ENCODE results near the gene BTBD9. TPM values are rescaled to one million over a fixed set of nuclear protein-coding genes. Genes with fewer than 3 reads are reported as not detected.

The BTBD9 gene
- total and polyA plus RNA-seq, 2 donors (not counting 1 experiment from before 2014, with no cell fraction given) = 4.1 to 48.9 TPM

GRCh38 chr6:38378801-38379200 is 260.9 kb downstream of the BTBD9 start:
- H3K4me1 ChIP-seq (ENCODE audit: control insufficient read depth in 2 of 2, insufficient read depth in 2 of 2, low read length in 2 of 2) = no peaks in the 10 kb centered on the region

GRCh38 chr6:38375937-38376336 is 263.8 kb downstream of the BTBD9 start:
- ChIA-PET CTCF (no interaction called here), POLR2A (no interaction called here)
- Histone ChIP-seq H4K20me1 (ENCODE audit: control insufficient read depth, insufficient read depth, low read length, poor library complexity, severe bottlenecking) (no peaks in the 10 kb centered on the region), H3K4me3 (ENCODE audit: control extremely low read depth in 1 of 5, extremely low read depth in 1 of 5, insufficient read depth in 1 of 5, low read depth in 2 of 5, low read length in 4 of 5) (no peak overlapping the region), H3K4me1 (ENCODE audit: control insufficient read depth in 2 of 2, insufficient read depth in 2 of 2, low read length in 2 of 2) (no peaks in the 10 kb centered on the region), H3K27ac (ENCODE audit: low read length in 2 of 2) (no peak overlapping the region), H3K79me2 (ENCODE audit: control insufficient read depth, insufficient read depth, low read length) (no peaks in the 10 kb centered on the region), H3K9ac (ENCODE audit: low read length) (no peak overlapping the region), H3K9me3 (ENCODE audit: control extremely low read depth in 1 of 3, control insufficient read depth in 2 of 3, insufficient read depth in 1 of 3, low read length in 2 of 3) (no peaks in the 10 kb centered on the region), H3K36me3 (replicated peaks in 1 of 2; ENCODE audit: control extremely low read depth in 1 of 2, control insufficient read depth in 1 of 2, extremely low read depth in 1 of 2, insufficient read depth in 2 of 2, low read length in 1 of 2) (no peaks in the 10 kb centered on the region), H3K27me3 (replicated peaks in 1 of 4; ENCODE audit: control extremely low read depth in 1 of 4, control insufficient read depth in 3 of 4, insufficient read depth in 4 of 4, low read length in 3 of 4) (no peaks in the 10 kb centered on the region), H2AFZ (ENCODE audit: insufficient read depth, low read depth, low read length, poor library complexity, severe bottlenecking) (no peak overlapping the region), H3K4me2 (replicated peaks; ENCODE audit: low read depth, low read length, poor library complexity, severe bottlenecking) (no peak overlapping the region)
- Mint-ChIP-seq H3K27me3 (no peaks in the 10 kb centered on the region), H3K4me3 (no peak overlapping the region), H3K27ac (no peak overlapping the region), H3K4me1 (no peaks in the 10 kb centered on the region), H3K9me3 (ENCODE audit: insufficient read depth) (no peaks in the 10 kb centered on the region)
- TF ChIP-seq EZH2 (IDR thresholded peaks at IDR 0.05; ENCODE audit: borderline replicate concordance, insufficient read depth, low read depth, low read length, poor library complexity, severe bottlenecking) = no peak
- TF ChIP-seq, protein P1, sequence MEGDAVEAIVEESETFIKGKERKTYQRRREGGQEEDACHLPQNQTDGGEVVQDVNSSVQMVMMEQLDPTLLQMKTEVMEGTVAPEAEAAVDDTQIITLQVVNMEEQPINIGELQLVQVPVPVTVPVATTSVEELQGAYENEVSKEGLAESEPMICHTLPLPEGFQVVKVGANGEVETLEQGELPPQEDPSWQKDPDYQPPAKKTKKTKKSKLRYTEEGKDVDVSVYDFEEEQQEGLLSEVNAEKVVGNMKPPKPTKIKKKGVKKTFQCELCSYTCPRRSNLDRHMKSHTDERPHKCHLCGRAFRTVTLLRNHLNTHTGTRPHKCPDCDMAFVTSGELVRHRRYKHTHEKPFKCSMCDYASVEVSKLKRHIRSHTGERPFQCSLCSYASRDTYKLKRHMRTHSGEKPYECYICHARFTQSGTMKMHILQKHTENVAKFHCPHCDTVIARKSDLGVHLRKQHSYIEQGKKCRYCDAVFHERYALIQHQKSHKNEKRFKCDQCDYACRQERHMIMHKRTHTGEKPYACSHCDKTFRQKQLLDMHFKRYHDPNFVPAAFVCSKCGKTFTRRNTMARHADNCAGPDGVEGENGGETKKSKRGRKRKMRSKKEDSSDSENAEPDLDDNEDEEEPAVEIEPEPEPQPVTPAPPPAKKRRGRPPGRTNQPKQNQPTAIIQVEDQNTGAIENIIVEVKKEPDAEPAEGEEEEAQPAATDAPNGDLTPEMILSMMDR (IDR thresholded peaks at IDR 0.05) = no peak
- no peak for ATAC-seq (ENCODE audit: low read depth)
- intact Hi-C loops (cut with micrococcal nuclease) = no loop called here
- no CpG with 5 or more reads among the region's 2 CpGs for WGBS (ENCODE audit: insufficient coverage)
- DNase-seq = no peak

More at GRCh38 chr6:38378801-38379200, 260.9 kb downstream of the BTBD9 start:
- Histone ChIP-seq H3K27me3 (replicated peaks in 1 of 4; ENCODE audit: control extremely low read depth in 1 of 4, control insufficient read depth in 3 of 4, insufficient read depth in 4 of 4, low read length in 3 of 4) (no peaks in the 10 kb centered on the region), H3K9me3 (ENCODE audit: control extremely low read depth in 1 of 3, control insufficient read depth in 2 of 3, insufficient read depth in 1 of 3, low read length in 2 of 3) (no peaks in the 10 kb centered on the region), H3K9ac (ENCODE audit: low read length) (no peak overlapping the region), H3K4me2 (replicated peaks; ENCODE audit: low read depth, low read length, poor library complexity, severe bottlenecking) (no peak overlapping the region), H3K4me3 (ENCODE audit: control extremely low read depth in 1 of 5, extremely low read depth in 1 of 5, insufficient read depth in 1 of 5, low read depth in 2 of 5, low read length in 4 of 5) (no peak overlapping the region), H3K36me3 (replicated peaks in 1 of 2; ENCODE audit: control extremely low read depth in 1 of 2, control insufficient read depth in 1 of 2, extremely low read depth in 1 of 2, insufficient read depth in 2 of 2, low read length in 1 of 2) (no peaks in the 10 kb centered on the region), H3K27ac (ENCODE audit: low read length in 2 of 2) (no peak overlapping the region), H3K79me2 (ENCODE audit: control insufficient read depth, insufficient read depth, low read length) (no peaks in the 10 kb centered on the region), H2AFZ (ENCODE audit: insufficient read depth, low read depth, low read length, poor library complexity, severe bottlenecking) (no peak overlapping the region), H4K20me1 (ENCODE audit: control insufficient read depth, insufficient read depth, low read length, poor library complexity, severe bottlenecking) (no peaks in the 10 kb centered on the region)
- Mint-ChIP-seq H3K4me1 (no peaks in the 10 kb centered on the region), H3K4me3 (no peak overlapping the region), H3K27me3 (no peaks in the 10 kb centered on the region), H3K9me3 (ENCODE audit: insufficient read depth) (no peaks in the 10 kb centered on the region), H3K27ac (no peak overlapping the region)
- intact Hi-C loops (cut with micrococcal nuclease) = no loop called here
- ATAC-seq (ENCODE audit: low read depth) (no peak), DNase-seq (no peak)
- 100% methylated on average over 2 of the region's 7 CpGs for WGBS (ENCODE audit: insufficient coverage)
- TF ChIP-seq, protein P1 (IDR thresholded peaks at IDR 0.05) = no peak
- TF ChIP-seq EZH2 (IDR thresholded peaks at IDR 0.05; ENCODE audit: borderline replicate concordance, insufficient read depth, low read depth, low read length, poor library complexity, severe bottlenecking) = no peak
- ChIA-PET CTCF (no interaction called here), POLR2A (no interaction called here)

Data from B cell (primary cell).